K562 (cell line): ENCODE results near the gene USP20. TPM values are rescaled to one million over a fixed set of nuclear protein-coding genes. Genes with fewer than 3 reads are reported as not detected.

Source experiments
- ETV1 ChIP-seq: fragments of 450-650 bp; conservative IDR thresholded peaks from 2 replicates; pipeline ENCODE4 v1.6.1; 2016; ENCODE audit warnings: missing genetic modification characterization, control low read depth, low read depth, missing compliant biosample characterization
- ETV5 ChIP-seq: sonication (generic); formaldehyde crosslinking; IDR thresholded peaks from 2 replicates; pipeline ENCODE4 v1.4.0; 2020; ENCODE audit warnings: low read depth, mild to moderate bottlenecking, missing genetic modification reagents
- HCFC1 ChIP-seq: IDR thresholded peaks from 2 replicates; pipeline ENCODE4 v1.6.1; 2012; ENCODE audit warnings: low read depth, low read length, improper control_type of control experiment
- HMG20B ChIP-seq: fragments of 250-450 bp; sonication (Bioruptor Pico); IDR thresholded peaks from 2 replicates; pipeline ENCODE4 v1.5.0; 2021; ENCODE audit warnings: mild to moderate bottlenecking
- KDM2B ChIP-seq: fragments of 250-450 bp; sonication (Bioruptor Pico); IDR thresholded peaks from 2 replicates; pipeline ENCODE4 v1.8.0; 2021; ENCODE audit warnings: mild to moderate bottlenecking, moderate library complexity
- POLR2AphosphoS5 ChIP-seq: IDR thresholded peaks from 2 replicates; pipeline ENCODE4 v1.6.1; 2011; ENCODE audit warnings: mild to moderate bottlenecking, low read depth, low read length, moderate library complexity; ENCODE audit not compliant: control insufficient read depth, insufficient read depth
- PTTG1 ChIP-seq: fragments of 450-650 bp; IDR thresholded peaks from 2 replicates; pipeline ENCODE4 v1.6.1; 2016; ENCODE audit warnings: low read depth, mild to moderate bottlenecking, missing genetic modification characterization, missing compliant biosample characterization
- RFX7 ChIP-seq: fragments of 250-450 bp; sonication (Bioruptor Pico); IDR thresholded peaks from 2 replicates; pipeline ENCODE4 v1.5.1; 2021; ENCODE audit warnings: mild to moderate bottlenecking
- RHOXF2B ChIP-seq: fragments of 250-450 bp; sonication (Bioruptor Pico); conservative IDR thresholded peaks from 2 replicates; pipeline ENCODE4 v1.5.1; 2021
- SMAD1 ChIP-seq: fragments of 150-350 bp; IDR thresholded peaks from 2 replicates; pipeline ENCODE4 v1.6.1; 2014; ENCODE audit warnings: low read length, low read depth; ENCODE audit not compliant: partially characterized antibody
- TEAD2 ChIP-seq: fragments of 450-650 bp; IDR thresholded peaks from 2 replicates; pipeline ENCODE4 v1.6.1; 2016; ENCODE audit warnings: missing genetic modification characterization, control low read depth, missing compliant biosample characterization
- WHSC1 ChIP-seq: IDR thresholded peaks from one replicate; pipeline ENCODE4 v1.6.1; 2012; ENCODE audit warnings: low read length, control low read depth, inconsistent platforms
- ZFP36 ChIP-seq: fragments of 150-350 bp; IDR thresholded peaks from 2 replicates; pipeline ENCODE4 v1.6.1; 2018; ENCODE audit warnings: low read length, low read depth; ENCODE audit not compliant: partially characterized antibody
- ZNF175 ChIP-seq: fragments of 200-800 bp; sonication (Bioruptor generic); IDR thresholded peaks from 2 replicates; pipeline ENCODE4 v1.6.1; 2016; ENCODE audit warnings: low read depth, mild to moderate bottlenecking, missing genetic modification characterization, missing compliant biosample characterization
- ZNF23 ChIP-seq: fragments of 250-450 bp; sonication (Bioruptor Pico); IDR thresholded peaks from 2 replicates; pipeline ENCODE4 v1.4.0; 2020; ENCODE audit warnings: mild to moderate bottlenecking
- ZNF274 ChIP-seq: IDR thresholded peaks from 2 replicates; pipeline ENCODE4 v1.6.1; 2011; ENCODE audit warnings: low read depth, mild to moderate bottlenecking, low read length, moderate library complexity, borderline replicate concordance
- ZNF384 ChIP-seq: IDR thresholded peaks from 2 replicates; pipeline ENCODE4 v1.6.1; 2012; ENCODE audit warnings: low read depth, low read length, improper control_type of control experiment
- ZNF583 ChIP-seq: fragments of 250-450 bp; sonication (Bioruptor Pico); IDR thresholded peaks from 2 replicates; pipeline ENCODE4 v1.4.0; 2020
- ZNF76 ChIP-seq: fragments of 250-450 bp; sonication (Bioruptor Pico); IDR thresholded peaks from 2 replicates; pipeline ENCODE4 v1.4.0; 2020; ENCODE audit warnings: mild to moderate bottlenecking, moderate library complexity, borderline replicate concordance
- ZSCAN29 ChIP-seq: fragments of 450-650 bp; IDR thresholded peaks from 2 replicates; pipeline ENCODE4 v1.6.1; 2017
- polyA plus RNA-seq, 8 experiments: library from polyadenylated mRNA; depleted of rRNA in 4 of 8; stranded (reverse) in 5 of 8; unstranded in 3 of 8; fragments of >200 nt; fragmentation: Nextera tagmentation in 2 of 8; fragmentation: Illumina TruSeq in 1 of 8; extraction: Ambion mirVana in 2 of 8; extraction: Trizol in 1 of 8; gene quantifications; 2 replicates each; pipeline versions ENCODE4 v1.2.1 to v1.2.3, GENCODE V29; 2011 to 2014; ENCODE audit warnings: inconsistent platforms in 1 of 8, missing spikeins in 1 of 8
- total RNA-seq, 7 experiments: library from RNA; depleted of rRNA in 6 of 7; stranded (reverse); fragments of >200 nt in 6 of 7; fragmentation: Illumina TruSeq in 2 of 7; extraction: Trizol in 2 of 7; gene quantifications; 2 replicates each; pipeline versions ENCODE4 v1.2.1 to v1.2.3, GENCODE V29; 2011 to 2021; ENCODE audit warnings: low replicate concordance in 1 of 7
- TF ChIP-seq, protein P1 (sequence below): fragments of 200-800 bp; sonication (Bioruptor generic); IDR thresholded peaks from 2 replicates; pipeline ENCODE4 v1.6.1; 2017; ENCODE audit warnings: missing genetic modification characterization, missing compliant biosample characterization
- TF ChIP-seq, protein P2 (sequence below): fragments of 250-450 bp; sonication (Bioruptor Pico); IDR thresholded peaks from 2 replicates; pipeline ENCODE4 v1.4.0; 2020; ENCODE audit warnings: mild to moderate bottlenecking, moderate library complexity, borderline replicate concordance
- TF ChIP-seq, protein P3 (sequence below), 2 experiments: IDR thresholded peaks; 2 replicates each; pipeline ENCODE4 v1.6.1; 2012; ENCODE audit warnings: improper control_type of control experiment in 2 of 2, low read depth in 2 of 2, low read length in 2 of 2, borderline replicate concordance in 1 of 2

The USP20 gene
- total and polyA plus RNA-seq, 9 of the 15 experiments (the other 6 are each of a cell fraction or from before 2014, with no cell fraction given), result 1.9 to 136 (median 49.1) TPM

DNA sequence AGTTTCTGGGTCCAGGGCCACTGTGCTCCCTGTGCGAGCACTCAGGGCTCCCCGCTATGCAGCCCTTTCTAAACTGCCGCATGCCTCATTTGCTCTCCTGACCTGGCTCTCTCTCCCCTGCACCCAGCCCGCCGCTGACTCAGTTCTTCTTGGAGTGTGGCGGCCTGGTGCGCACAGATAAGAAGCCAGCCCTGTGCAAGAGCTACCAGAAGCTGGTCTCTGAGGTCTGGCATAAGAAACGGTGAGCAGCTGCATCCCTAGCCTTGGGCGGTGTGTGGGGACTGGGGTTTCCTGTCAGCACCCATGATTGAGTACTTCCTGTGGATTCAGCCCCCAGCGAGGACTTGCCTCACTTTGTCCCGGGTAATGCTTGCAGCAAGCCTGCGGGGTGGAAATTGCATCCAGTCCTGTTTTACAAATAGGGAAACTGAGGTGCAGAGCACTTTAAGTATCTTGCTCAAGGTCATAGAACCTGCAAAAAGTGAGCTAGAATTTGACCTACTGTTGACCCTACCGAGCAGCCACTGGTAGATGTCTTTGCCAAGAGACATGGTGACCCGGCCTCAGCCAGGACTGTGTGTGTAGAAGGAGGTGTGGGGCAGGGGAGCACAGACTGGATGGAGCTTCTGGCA, 27.9 kb downstream of the USP20 start (continued):
- no peak for TF ChIP-seq HMG20B (CRISPR knock-in tag)
- TF ChIP-seq ZNF23 (CRISPR knock-in tag), result peak; percentile 74; the same call in 1 of the 2 replicates
- peak; percentile 100 for TF ChIP-seq ETV5
- TF ChIP-seq ZNF76 (CRISPR knock-in tag), result peak; percentile 96; the same call in 1 of the 2 replicates
- TF ChIP-seq, protein P1, sequence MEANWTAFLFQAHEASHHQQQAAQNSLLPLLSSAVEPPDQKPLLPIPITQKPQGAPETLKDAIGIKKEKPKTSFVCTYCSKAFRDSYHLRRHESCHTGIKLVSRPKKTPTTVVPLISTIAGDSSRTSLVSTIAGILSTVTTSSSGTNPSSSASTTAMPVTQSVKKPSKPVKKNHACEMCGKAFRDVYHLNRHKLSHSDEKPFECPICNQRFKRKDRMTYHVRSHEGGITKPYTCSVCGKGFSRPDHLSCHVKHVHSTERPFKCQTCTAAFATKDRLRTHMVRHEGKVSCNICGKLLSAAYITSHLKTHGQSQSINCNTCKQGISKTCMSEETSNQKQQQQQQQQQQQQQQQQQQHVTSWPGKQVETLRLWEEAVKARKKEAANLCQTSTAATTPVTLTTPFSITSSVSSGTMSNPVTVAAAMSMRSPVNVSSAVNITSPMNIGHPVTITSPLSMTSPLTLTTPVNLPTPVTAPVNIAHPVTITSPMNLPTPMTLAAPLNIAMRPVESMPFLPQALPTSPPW (CRISPR knock-in tag), result peak; percentile 92
- peak; percentile 98 for TF ChIP-seq ZNF175 (CRISPR knock-in tag)
- TF ChIP-seq ZFP36, result peak; percentile 75
- TF ChIP-seq RFX7, result no peak; the same call in 1 of the 2 replicates
- TF ChIP-seq ZNF583 (CRISPR knock-in tag), result peak; percentile 96
- TF ChIP-seq ZNF384, result peak; percentile 69
- peak; percentile 100 for TF ChIP-seq POLR2AphosphoS5
- TF ChIP-seq PTTG1 (tag), result peak; percentile 77
- TF ChIP-seq ZNF274, result peak; percentile 82; the same call in 1 of the 2 replicates
- TF ChIP-seq WHSC1, result no peak
- TF ChIP-seq TEAD2 (tag), result no peak; the same call in 1 of the 2 replicates
- peak; percentile 46; the same call in 1 of the 2 replicates for TF ChIP-seq KDM2B
- peak; percentile 92 for TF ChIP-seq SMAD1
- peak; percentile 100 for TF ChIP-seq ETV1 (tag)
- TF ChIP-seq, protein P2, sequence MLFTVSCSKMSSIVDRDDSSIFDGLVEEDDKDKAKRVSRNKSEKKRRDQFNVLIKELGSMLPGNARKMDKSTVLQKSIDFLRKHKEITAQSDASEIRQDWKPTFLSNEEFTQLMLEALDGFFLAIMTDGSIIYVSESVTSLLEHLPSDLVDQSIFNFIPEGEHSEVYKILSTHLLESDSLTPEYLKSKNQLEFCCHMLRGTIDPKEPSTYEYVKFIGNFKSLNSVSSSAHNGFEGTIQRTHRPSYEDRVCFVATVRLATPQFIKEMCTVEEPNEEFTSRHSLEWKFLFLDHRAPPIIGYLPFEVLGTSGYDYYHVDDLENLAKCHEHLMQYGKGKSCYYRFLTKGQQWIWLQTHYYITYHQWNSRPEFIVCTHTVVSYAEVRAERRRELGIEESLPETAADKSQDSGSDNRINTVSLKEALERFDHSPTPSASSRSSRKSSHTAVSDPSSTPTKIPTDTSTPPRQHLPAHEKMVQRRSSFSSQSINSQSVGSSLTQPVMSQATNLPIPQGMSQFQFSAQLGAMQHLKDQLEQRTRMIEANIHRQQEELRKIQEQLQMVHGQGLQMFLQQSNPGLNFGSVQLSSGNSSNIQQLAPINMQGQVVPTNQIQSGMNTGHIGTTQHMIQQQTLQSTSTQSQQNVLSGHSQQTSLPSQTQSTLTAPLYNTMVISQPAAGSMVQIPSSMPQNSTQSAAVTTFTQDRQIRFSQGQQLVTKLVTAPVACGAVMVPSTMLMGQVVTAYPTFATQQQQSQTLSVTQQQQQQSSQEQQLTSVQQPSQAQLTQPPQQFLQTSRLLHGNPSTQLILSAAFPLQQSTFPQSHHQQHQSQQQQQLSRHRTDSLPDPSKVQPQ (CRISPR knock-in tag), result 0 out of 2 replicates have a peak, but pooled peaks have one; percentile 73
- peak; percentile 53; the same call in 1 of the 2 replicates for TF ChIP-seq RHOXF2B (CRISPR knock-in tag)
- TF ChIP-seq, protein P3, sequence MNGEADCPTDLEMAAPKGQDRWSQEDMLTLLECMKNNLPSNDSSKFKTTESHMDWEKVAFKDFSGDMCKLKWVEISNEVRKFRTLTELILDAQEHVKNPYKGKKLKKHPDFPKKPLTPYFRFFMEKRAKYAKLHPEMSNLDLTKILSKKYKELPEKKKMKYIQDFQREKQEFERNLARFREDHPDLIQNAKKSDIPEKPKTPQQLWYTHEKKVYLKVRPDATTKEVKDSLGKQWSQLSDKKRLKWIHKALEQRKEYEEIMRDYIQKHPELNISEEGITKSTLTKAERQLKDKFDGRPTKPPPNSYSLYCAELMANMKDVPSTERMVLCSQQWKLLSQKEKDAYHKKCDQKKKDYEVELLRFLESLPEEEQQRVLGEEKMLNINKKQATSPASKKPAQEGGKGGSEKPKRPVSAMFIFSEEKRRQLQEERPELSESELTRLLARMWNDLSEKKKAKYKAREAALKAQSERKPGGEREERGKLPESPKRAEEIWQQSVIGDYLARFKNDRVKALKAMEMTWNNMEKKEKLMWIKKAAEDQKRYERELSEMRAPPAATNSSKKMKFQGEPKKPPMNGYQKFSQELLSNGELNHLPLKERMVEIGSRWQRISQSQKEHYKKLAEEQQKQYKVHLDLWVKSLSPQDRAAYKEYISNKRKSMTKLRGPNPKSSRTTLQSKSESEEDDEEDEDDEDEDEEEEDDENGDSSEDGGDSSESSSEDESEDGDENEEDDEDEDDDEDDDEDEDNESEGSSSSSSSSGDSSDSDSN (IDR thresholded peaks at IDR 0.05; ENCODE audit: borderline replicate concordance in 1 of 2, low read depth in 2 of 2, low read length in 2 of 2), result peak; percentile 95 to 97
- peak; percentile 65; the same call in 1 of the 2 replicates for TF ChIP-seq HCFC1
- 0 out of 2 replicates have a peak, but pooled peaks have one; percentile 68 for TF ChIP-seq ZSCAN29
